Measurements from ENCODE around the gene SPATA20.

DNA sequence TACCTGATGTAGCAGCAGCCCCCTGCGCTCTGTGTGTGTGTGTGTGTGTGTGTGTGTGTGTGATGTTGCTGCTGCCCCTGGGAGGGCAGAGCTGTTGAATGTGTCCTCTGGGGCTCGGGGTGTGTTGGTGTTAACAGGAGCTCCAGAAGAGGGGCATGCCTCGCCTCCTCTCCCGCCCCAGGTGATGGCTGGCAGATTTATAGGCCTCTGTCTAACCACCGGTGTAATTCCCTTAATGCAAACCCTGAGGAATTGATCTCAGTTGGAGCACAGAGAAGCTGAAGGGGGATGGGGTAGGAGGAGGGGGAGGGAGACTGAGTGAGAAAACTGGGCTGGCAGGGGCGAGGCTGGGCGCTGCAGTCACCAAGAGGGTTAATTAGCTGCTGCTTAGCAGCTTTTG lies 23.6 kb downstream of the SPATA20 start:
- TF ChIP-seq EZH2 (IDR thresholded peaks at IDR 0.05): no peak
- TF ChIP-seq, protein P1, sequence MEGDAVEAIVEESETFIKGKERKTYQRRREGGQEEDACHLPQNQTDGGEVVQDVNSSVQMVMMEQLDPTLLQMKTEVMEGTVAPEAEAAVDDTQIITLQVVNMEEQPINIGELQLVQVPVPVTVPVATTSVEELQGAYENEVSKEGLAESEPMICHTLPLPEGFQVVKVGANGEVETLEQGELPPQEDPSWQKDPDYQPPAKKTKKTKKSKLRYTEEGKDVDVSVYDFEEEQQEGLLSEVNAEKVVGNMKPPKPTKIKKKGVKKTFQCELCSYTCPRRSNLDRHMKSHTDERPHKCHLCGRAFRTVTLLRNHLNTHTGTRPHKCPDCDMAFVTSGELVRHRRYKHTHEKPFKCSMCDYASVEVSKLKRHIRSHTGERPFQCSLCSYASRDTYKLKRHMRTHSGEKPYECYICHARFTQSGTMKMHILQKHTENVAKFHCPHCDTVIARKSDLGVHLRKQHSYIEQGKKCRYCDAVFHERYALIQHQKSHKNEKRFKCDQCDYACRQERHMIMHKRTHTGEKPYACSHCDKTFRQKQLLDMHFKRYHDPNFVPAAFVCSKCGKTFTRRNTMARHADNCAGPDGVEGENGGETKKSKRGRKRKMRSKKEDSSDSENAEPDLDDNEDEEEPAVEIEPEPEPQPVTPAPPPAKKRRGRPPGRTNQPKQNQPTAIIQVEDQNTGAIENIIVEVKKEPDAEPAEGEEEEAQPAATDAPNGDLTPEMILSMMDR (IDR thresholded peaks at IDR 0.05): no peak

All from neural progenitor cell (in vitro differentiated cells).